Stomach (tissue), 9 donors: ENCODE results near the gene BBS9. TPM values are rescaled to one million over a fixed set of nuclear protein-coding genes. Genes with fewer than 3 reads are reported as not detected.

Experiments used
- DNase-seq, 2 donors: peaks; one replicate each; pipeline versions ENCODE4 v3.0.0 to v3.0.0-alpha.2; 2013 to 2019
- H3K27ac ChIP-seq, 5 donors: fragments of 200-600 bp in 4 of 5; sonication (generic) in 4 of 5; one replicate each; pipeline ENCODE4 v1.5.1; 2013 to 2019; ENCODE audit warnings: mild to moderate bottlenecking in 1 of 5, moderate library complexity in 1 of 5
- H3K27me3 ChIP-seq, 3 donors: fragments of 200-600 bp; sonication (generic); one replicate each; pipeline ENCODE4 v1.5.1; 2017 to 2019; ENCODE audit warnings: mixed run types in 1 of 3
- H3K36me3 ChIP-seq, 4 donors: fragments of 200-600 bp; sonication (generic); 1 replicate in 3 of 4; 2 replicates in 1 of 4; pipeline ENCODE4 v1.5.1; 2016 to 2019
- H3K4me1 ChIP-seq, 4 donors: fragments of 200-600 bp; sonication (generic); one replicate each; pipeline ENCODE4 v1.5.1; 2016 to 2019
- H3K4me3 ChIP-seq, 4 donors: fragments of 200-600 bp; sonication (generic) in 3 of 4; one replicate each; pipeline ENCODE4 v1.5.1; 2016 to 2019; ENCODE audit warnings: mild to moderate bottlenecking in 1 of 4
- H3K9me3 ChIP-seq, 4 donors: fragments of 200-600 bp; sonication (generic); one replicate each; pipeline ENCODE4 v1.5.1; 2016 to 2019
- EP300 ChIP-seq: sonication (generic); formaldehyde crosslinking; IDR thresholded peaks from one replicate; pipeline ENCODE4 v1.6.1; 2017; ENCODE audit warnings: antibody characterized with exemption
- POLR2A ChIP-seq, 4 donors: fragments of 450-650 bp; IDR thresholded peaks; one replicate each; pipeline ENCODE4 v1.6.1; 2016; ENCODE audit warnings: antibody characterized with exemption in 4 of 4, control low read depth in 2 of 4, mild to moderate bottlenecking in 1 of 4, moderate library complexity in 1 of 4
- POLR2AphosphoS5 ChIP-seq, 3 donors: sonication (generic); formaldehyde crosslinking; IDR thresholded peaks; one replicate each; pipeline ENCODE4 v1.6.1; 2016; ENCODE audit warnings: antibody characterized with exemption in 3 of 3
- WGBS, 5 donors: extraction: QIAGEN DNeasy Blood & Tissue Kit in 3 of 5; methylation state at CpG; one replicate each; pipeline versions ENCODE4 v1.1.5 to v1.1.7; 2013 to 2018; 5-methylcytosine and 5-hydroxymethylcytosine counted together
- intact Hi-C: fragments of 100-400 bp; cut with DNase I; formaldehyde crosslinking; loops from one replicate; pipeline ENCODE4 v1.15.1; 2023; ENCODE audit warnings: low total_unique reads
- polyA plus RNA-seq, 3 donors: library from polyadenylated mRNA; stranded (reverse); fragments of 200-250 nt; gene quantifications; one replicate each; pipeline ENCODE4 v1.2.3, GENCODE V29; 2013
- total RNA-seq, 5 donors: library from RNA; depleted of rRNA; stranded (reverse); fragments of >200 nt; gene quantifications; one replicate each; pipeline versions ENCODE4 v1.1.0 to v1.2.3, GENCODE V29; 2014 to 2016
- TF ChIP-seq, protein P1 (sequence below), 7 experiments: fragments of 450-650 bp in 4 of 7; fragments of 200-600 bp in 3 of 7; sonication (generic) in 3 of 7; IDR thresholded peaks; one replicate each; pipeline ENCODE4 v1.5.1; 2016 to 2019; ENCODE audit warnings: antibody characterized with exemption in 7 of 7, control low read depth in 2 of 7, mild to moderate bottlenecking in 1 of 7
- donor health status: healthy with polysubstance abuse.
- donor health status: Bipolar disorder and iron deficiency.
- donor health status: healthy.

The BBS9 gene
- total and polyA plus RNA-seq, 8 donors = 3.2 to 43.9 (median 5.9) TPM

DNA sequence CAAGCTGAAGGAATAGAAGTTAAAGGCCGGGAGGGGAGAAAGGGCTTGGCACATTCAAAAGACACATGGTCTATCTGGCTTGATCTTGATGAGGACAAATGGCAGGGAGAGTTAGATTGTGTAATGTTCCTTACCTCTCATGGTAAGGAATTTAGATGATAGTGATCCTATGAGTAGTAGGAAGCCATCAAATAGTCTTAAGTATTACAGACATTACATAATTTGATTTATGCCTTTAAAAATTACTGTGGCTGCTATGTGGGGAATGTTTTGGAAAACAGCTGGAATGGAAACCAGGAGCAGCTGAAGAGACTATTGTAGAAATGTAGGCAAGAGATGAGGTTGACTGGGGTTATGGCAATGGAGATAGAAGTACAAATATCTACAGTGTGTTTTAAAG is 424.7 kb downstream of the BBS9 start:
- Histone ChIP-seq H3K4me1 (peaks cover 0 to 13% (median 0%) of the 10 kb centered on the region in 4 donors), H3K36me3 (no peaks in the 10 kb centered on the region), H3K27me3 (no peaks in the 10 kb centered on the region), H3K4me3 (no peak overlapping the region), H3K27ac (no peak overlapping the region), H3K9me3 (no peaks in the 10 kb centered on the region)
- DNase-seq = no peak
- intact Hi-C loops = no loop called here
- TF ChIP-seq, protein P1, sequence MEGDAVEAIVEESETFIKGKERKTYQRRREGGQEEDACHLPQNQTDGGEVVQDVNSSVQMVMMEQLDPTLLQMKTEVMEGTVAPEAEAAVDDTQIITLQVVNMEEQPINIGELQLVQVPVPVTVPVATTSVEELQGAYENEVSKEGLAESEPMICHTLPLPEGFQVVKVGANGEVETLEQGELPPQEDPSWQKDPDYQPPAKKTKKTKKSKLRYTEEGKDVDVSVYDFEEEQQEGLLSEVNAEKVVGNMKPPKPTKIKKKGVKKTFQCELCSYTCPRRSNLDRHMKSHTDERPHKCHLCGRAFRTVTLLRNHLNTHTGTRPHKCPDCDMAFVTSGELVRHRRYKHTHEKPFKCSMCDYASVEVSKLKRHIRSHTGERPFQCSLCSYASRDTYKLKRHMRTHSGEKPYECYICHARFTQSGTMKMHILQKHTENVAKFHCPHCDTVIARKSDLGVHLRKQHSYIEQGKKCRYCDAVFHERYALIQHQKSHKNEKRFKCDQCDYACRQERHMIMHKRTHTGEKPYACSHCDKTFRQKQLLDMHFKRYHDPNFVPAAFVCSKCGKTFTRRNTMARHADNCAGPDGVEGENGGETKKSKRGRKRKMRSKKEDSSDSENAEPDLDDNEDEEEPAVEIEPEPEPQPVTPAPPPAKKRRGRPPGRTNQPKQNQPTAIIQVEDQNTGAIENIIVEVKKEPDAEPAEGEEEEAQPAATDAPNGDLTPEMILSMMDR (IDR thresholded peaks at IDR 0.05) = no peak
- TF ChIP-seq POLR2A (IDR thresholded peaks at IDR 0.05) (no peak), POLR2AphosphoS5 (IDR thresholded peaks at IDR 0.05) (no peak), EP300 (no peak)
- WGBS, 5 donors = 73 to 92% (median 91%) methylated on average over 1 of the region's 1 CpG

DNA sequence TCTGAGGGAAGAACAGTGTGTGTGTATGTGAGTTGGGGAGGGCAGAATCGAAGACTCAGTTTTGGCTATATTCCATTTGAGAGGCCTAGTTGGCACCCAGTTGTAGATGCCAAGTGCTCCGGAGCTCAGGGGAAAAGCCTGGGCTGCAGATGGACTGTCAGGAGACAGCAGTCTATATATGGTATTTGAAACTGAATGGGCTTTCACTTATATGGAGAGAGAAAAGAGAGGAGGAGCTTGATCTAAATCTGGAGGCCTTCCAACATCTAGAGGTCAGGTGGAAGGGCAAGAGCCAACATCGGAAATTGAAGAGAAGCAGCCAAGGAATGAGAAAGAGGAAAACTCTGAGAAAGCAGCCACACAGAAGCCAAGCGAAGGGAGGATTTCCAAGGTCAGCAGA is 425.2 kb downstream of the BBS9 start:
- TF ChIP-seq, protein P1 (IDR thresholded peaks at IDR 0.05) = no peak
- no peak for TF ChIP-seq POLR2A (IDR thresholded peaks at IDR 0.05)
- TF ChIP-seq POLR2AphosphoS5 (IDR thresholded peaks at IDR 0.05) = no peak
- TF ChIP-seq EP300 = no peak
- no peak for DNase-seq
- intact Hi-C loops = no loop called here
- Histone ChIP-seq H3K4me1 (peaks cover 0 to 13% (median 0%) of the 10 kb centered on the region in 4 donors), H3K4me3 (no peak overlapping the region), H3K27me3 (no peaks in the 10 kb centered on the region), H3K27ac (no peak overlapping the region), H3K36me3 (no peaks in the 10 kb centered on the region), H3K9me3 (no peaks in the 10 kb centered on the region)
- WGBS, 5 donors = 73 to 86% (median 79%) methylated on average over 4 of the region's 4 CpGs

DNA sequence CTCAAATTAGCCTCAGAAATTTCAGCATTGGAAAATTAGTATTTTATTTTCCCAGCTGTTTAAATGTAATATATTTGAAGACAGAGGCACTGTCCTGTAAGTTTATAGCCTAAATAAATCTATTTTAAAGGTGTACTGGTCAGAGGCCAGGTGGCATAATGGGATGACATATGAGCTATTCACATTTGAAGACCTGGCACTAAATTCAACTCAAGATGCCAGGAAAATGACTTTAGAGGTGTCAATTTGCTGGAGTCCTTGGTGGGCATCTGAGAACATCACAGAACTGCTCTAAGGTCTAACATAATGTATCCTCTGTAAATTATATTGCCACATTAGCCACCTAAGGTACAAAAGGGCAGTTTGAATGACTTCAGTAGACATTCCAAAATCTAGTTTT is 427.1 kb downstream of the BBS9 start:
- intact Hi-C loops = no loop called here
- Histone ChIP-seq H3K27me3 (no peaks in the 10 kb centered on the region), H3K4me3 (no peak overlapping the region), H3K4me1 (no peaks in the 10 kb centered on the region), H3K27ac (no peak overlapping the region), H3K36me3 (no peaks in the 10 kb centered on the region), H3K9me3 (no peaks in the 10 kb centered on the region)
- no peak for DNase-seq
- no peak for TF ChIP-seq EP300
- TF ChIP-seq POLR2AphosphoS5 (IDR thresholded peaks at IDR 0.05) = no peak
- no peak for TF ChIP-seq POLR2A (IDR thresholded peaks at IDR 0.05)
- TF ChIP-seq, protein P1 (IDR thresholded peaks at IDR 0.05) = no peak

DNA sequence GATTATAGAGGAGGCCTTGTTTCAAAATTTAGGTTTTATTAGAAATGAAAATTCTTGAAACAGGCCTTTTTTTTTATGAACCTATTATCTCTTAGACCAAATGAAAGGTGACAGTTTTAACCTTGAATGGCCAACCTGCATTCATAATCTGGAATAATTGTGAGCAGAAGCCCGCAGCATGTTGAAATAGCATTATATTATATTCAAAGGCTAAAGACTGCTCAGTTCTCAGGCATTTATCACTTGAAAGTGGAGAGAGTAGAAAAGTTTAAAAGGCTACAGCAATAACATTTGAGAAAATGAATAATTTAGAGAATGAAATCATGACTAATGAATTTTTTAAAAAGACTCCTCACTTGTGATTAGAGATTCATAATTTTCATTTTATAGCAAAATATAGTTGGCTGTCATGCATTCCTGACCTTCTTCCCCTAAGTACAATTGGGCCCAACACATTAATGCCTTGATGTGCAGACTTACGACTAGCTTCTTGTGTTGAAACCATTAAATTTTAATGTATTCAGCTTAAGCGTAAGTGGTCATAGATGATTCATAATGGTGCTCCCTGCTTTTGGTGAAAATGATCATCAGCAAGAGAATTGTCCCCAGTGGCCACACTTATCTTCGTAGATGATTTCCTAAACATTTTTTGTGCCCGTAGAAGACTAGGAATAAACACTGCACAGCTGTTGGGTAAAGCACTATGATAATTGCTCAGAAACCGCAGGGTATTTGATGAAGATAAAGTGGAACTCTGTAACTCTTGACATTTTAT is 429.4 kb downstream of the BBS9 start:
- no peak for TF ChIP-seq POLR2A (IDR thresholded peaks at IDR 0.05)
- no peak for TF ChIP-seq EP300
- TF ChIP-seq, protein P1 (IDR thresholded peaks at IDR 0.05) = no peak
- no peak for TF ChIP-seq POLR2AphosphoS5 (IDR thresholded peaks at IDR 0.05)
- no peaks in the 10 kb centered on the region for H3K36me3 ChIP-seq
- no peak overlapping the region for H3K4me3 ChIP-seq
- no peak overlapping the region for H3K27ac ChIP-seq
- H3K27me3 ChIP-seq = no peaks in the 10 kb centered on the region
- intact Hi-C loops = no loop called here
- 89 to 95% (median 91%) methylated on average over 6 of the region's 6 CpGs for WGBS, 5 donors
- no peaks in the 10 kb centered on the region for H3K9me3 ChIP-seq
- DNase-seq = no peak
- H3K4me1 ChIP-seq = no peaks in the 10 kb centered on the region
